ENCODE measurements around the gene ATP6V1B1.

The ATP6V1B1 gene

GRCh38 chr2:70935468-70936164 is at the start of gene ATP6V1B1:
Gene ATP6V1B1 (plus strand): TSS chr2:70935900. CDS start chr2:70935955, 55 bp downstream.
- Histone ChIP-seq H3K27ac (ENCODE audit: low read length) (no peak within 1 kb of the TSS), H3K4me3 (ENCODE audit: low read length in 2 of 2) (no peak within 1 kb of the TSS), H3K4me1 (ENCODE audit: control insufficient read depth, insufficient read depth, low read length) (no peaks in the 10 kb centered on the region), H3K27me3 (ENCODE audit: control insufficient read depth in 1 of 2, insufficient read depth in 2 of 2, low read length in 2 of 2) (peaks cover 10 to 41% of the 10 kb centered on the region in 2 donors), H3K36me3 (ENCODE audit: control insufficient read depth in 2 of 2, insufficient read depth in 2 of 2, low read length in 2 of 2) (no peaks in the 10 kb centered on the region), H3K9me3 (ENCODE audit: control insufficient read depth in 2 of 2, low read length in 2 of 2) (no peaks in the 10 kb centered on the region), H3K9ac (ENCODE audit: low read length in 2 of 2) (no peak within 1 kb of the TSS)

- H3K36me3 ChIP-seq (ENCODE audit: control insufficient read depth in 2 of 2, insufficient read depth in 2 of 2, low read length in 2 of 2): no peaks in the 10 kb centered on the region
- no peak overlapping the region for H3K9ac ChIP-seq (ENCODE audit: low read length in 2 of 2)
- H3K4me1 ChIP-seq (ENCODE audit: control insufficient read depth, insufficient read depth, low read length): peaks cover 13% of the 10 kb centered on the region
- no peak overlapping the region for H3K4me3 ChIP-seq (ENCODE audit: low read length in 2 of 2)
- peaks cover 0 to 5% of the 10 kb centered on the region in 2 donors for H3K9me3 ChIP-seq (ENCODE audit: control insufficient read depth in 2 of 2, low read length in 2 of 2)
- no peak overlapping the region for H3K27ac ChIP-seq (ENCODE audit: low read length)
- peaks cover 61 to 77% of the 10 kb centered on the region in 2 donors for H3K27me3 ChIP-seq (ENCODE audit: control insufficient read depth in 1 of 2, insufficient read depth in 2 of 2, low read length in 2 of 2)
Observed at GRCh38 chr2:70886541-70886987, 49.1 kb upstream of the ATP6V1B1 start.

- peaks cover 0 to 5% of the 10 kb centered on the region in 2 donors for H3K9me3 ChIP-seq (ENCODE audit: control insufficient read depth in 2 of 2, low read length in 2 of 2)
- no peak overlapping the region for H3K9ac ChIP-seq (ENCODE audit: low read length in 2 of 2)
- peaks cover 66 to 82% of the 10 kb centered on the region in 2 donors for H3K27me3 ChIP-seq (ENCODE audit: control insufficient read depth in 1 of 2, insufficient read depth in 2 of 2, low read length in 2 of 2)
- no peaks in the 10 kb centered on the region for H3K36me3 ChIP-seq (ENCODE audit: control insufficient read depth in 2 of 2, insufficient read depth in 2 of 2, low read length in 2 of 2)
- H3K27ac ChIP-seq (ENCODE audit: low read length): no peak overlapping the region
- H3K4me1 ChIP-seq (ENCODE audit: control insufficient read depth, insufficient read depth, low read length): peaks cover 13% of the 10 kb centered on the region
- H3K4me3 ChIP-seq (ENCODE audit: low read length in 2 of 2): peak overlapping the region; percentile 56 to 67
Observed at GRCh38 chr2:70887208-70887549, 48.5 kb upstream of the ATP6V1B1 start.

GRCh38 chr2:70887550-70888246 is 48.0 kb upstream of the ATP6V1B1 start:
- peak overlapping the region; percentile 56 to 67 for H3K4me3 ChIP-seq (ENCODE audit: low read length in 2 of 2)
- H3K9ac ChIP-seq (ENCODE audit: low read length in 2 of 2): no peak overlapping the region
- no peak overlapping the region for H3K27ac ChIP-seq (ENCODE audit: low read length)
- H3K27me3 ChIP-seq (ENCODE audit: control insufficient read depth in 1 of 2, insufficient read depth in 2 of 2, low read length in 2 of 2): peaks cover 65 to 87% of the 10 kb centered on the region in 2 donors
- no peaks in the 10 kb centered on the region for H3K36me3 ChIP-seq (ENCODE audit: control insufficient read depth in 2 of 2, insufficient read depth in 2 of 2, low read length in 2 of 2)
- H3K9me3 ChIP-seq (ENCODE audit: control insufficient read depth in 2 of 2, low read length in 2 of 2): peaks cover 0 to 5% of the 10 kb centered on the region in 2 donors
- H3K4me1 ChIP-seq (ENCODE audit: control insufficient read depth, insufficient read depth, low read length): peaks cover 13% of the 10 kb centered on the region

GRCh38 chr2:70888366-70888922 is 47.3 kb upstream of the ATP6V1B1 start:
- Histone ChIP-seq H3K4me1 (ENCODE audit: control insufficient read depth, insufficient read depth, low read length) (peaks cover 13% of the 10 kb centered on the region), H3K36me3 (ENCODE audit: control insufficient read depth in 2 of 2, insufficient read depth in 2 of 2, low read length in 2 of 2) (no peaks in the 10 kb centered on the region), H3K4me3 (ENCODE audit: low read length in 2 of 2) (peak overlapping the region in 1 of 2 donors; percentile 49), H3K27ac (ENCODE audit: low read length) (no peak overlapping the region), H3K9ac (ENCODE audit: low read length in 2 of 2) (no peak overlapping the region), H3K27me3 (ENCODE audit: control insufficient read depth in 1 of 2, insufficient read depth in 2 of 2, low read length in 2 of 2) (peaks cover 65 to 81% of the 10 kb centered on the region in 2 donors), H3K9me3 (ENCODE audit: control insufficient read depth in 2 of 2, low read length in 2 of 2) (peaks cover 0 to under 1% of the 10 kb centered on the region in 2 donors)

GRCh38 chr2:70888923-70889715 is 46.6 kb upstream of the ATP6V1B1 start:
- H3K4me3 ChIP-seq (ENCODE audit: low read length in 2 of 2): peak overlapping the region in 1 of 2 donors; percentile 49
- peaks cover 63 to 76% of the 10 kb centered on the region in 2 donors for H3K27me3 ChIP-seq (ENCODE audit: control insufficient read depth in 1 of 2, insufficient read depth in 2 of 2, low read length in 2 of 2)
- H3K36me3 ChIP-seq (ENCODE audit: control insufficient read depth in 2 of 2, insufficient read depth in 2 of 2, low read length in 2 of 2): no peaks in the 10 kb centered on the region
- no peak overlapping the region for H3K9ac ChIP-seq (ENCODE audit: low read length in 2 of 2)
- peaks cover 13% of the 10 kb centered on the region for H3K4me1 ChIP-seq (ENCODE audit: control insufficient read depth, insufficient read depth, low read length)
- no peak overlapping the region for H3K27ac ChIP-seq (ENCODE audit: low read length)
- H3K9me3 ChIP-seq (ENCODE audit: control insufficient read depth in 2 of 2, low read length in 2 of 2): no peaks in the 10 kb centered on the region

- Histone ChIP-seq H3K9me3 (ENCODE audit: control insufficient read depth in 2 of 2, low read length in 2 of 2) (no peaks in the 10 kb centered on the region), H3K9ac (ENCODE audit: low read length in 2 of 2) (no peak overlapping the region), H3K27ac (ENCODE audit: low read length) (no peak overlapping the region), H3K4me3 (ENCODE audit: low read length in 2 of 2) (no peak overlapping the region), H3K36me3 (ENCODE audit: control insufficient read depth in 2 of 2, insufficient read depth in 2 of 2, low read length in 2 of 2) (no peaks in the 10 kb centered on the region), H3K4me1 (ENCODE audit: control insufficient read depth, insufficient read depth, low read length) (peaks cover 13% of the 10 kb centered on the region), H3K27me3 (ENCODE audit: control insufficient read depth in 1 of 2, insufficient read depth in 2 of 2, low read length in 2 of 2) (peaks cover 65 to 77% of the 10 kb centered on the region in 2 donors)
Observed at GRCh38 chr2:70889716-70890037, 46.0 kb upstream of the ATP6V1B1 start.

- Histone ChIP-seq H3K36me3 (ENCODE audit: control insufficient read depth in 2 of 2, insufficient read depth in 2 of 2, low read length in 2 of 2) (no peaks in the 10 kb centered on the region), H3K27ac (ENCODE audit: low read length) (no peak overlapping the region), H3K4me1 (ENCODE audit: control insufficient read depth, insufficient read depth, low read length) (peaks cover 13% of the 10 kb centered on the region), H3K4me3 (ENCODE audit: low read length in 2 of 2) (no peak overlapping the region), H3K9me3 (ENCODE audit: control insufficient read depth in 2 of 2, low read length in 2 of 2) (no peaks in the 10 kb centered on the region), H3K27me3 (ENCODE audit: control insufficient read depth in 1 of 2, insufficient read depth in 2 of 2, low read length in 2 of 2) (peaks cover 67 to 78% of the 10 kb centered on the region in 2 donors), H3K9ac (ENCODE audit: low read length in 2 of 2) (no peak overlapping the region)
Observed at GRCh38 chr2:70890469-70891065, 45.1 kb upstream of the ATP6V1B1 start.

GRCh38 chr2:70891572-70892357 is 43.9 kb upstream of the ATP6V1B1 start:
- Histone ChIP-seq H3K4me1 (ENCODE audit: control insufficient read depth, insufficient read depth, low read length) (peaks cover 13% of the 10 kb centered on the region), H3K9me3 (ENCODE audit: control insufficient read depth in 2 of 2, low read length in 2 of 2) (no peaks in the 10 kb centered on the region), H3K4me3 (ENCODE audit: low read length in 2 of 2) (no peak overlapping the region), H3K27me3 (ENCODE audit: control insufficient read depth in 1 of 2, insufficient read depth in 2 of 2, low read length in 2 of 2) (peaks cover 68 to 75% of the 10 kb centered on the region in 2 donors), H3K36me3 (ENCODE audit: control insufficient read depth in 2 of 2, insufficient read depth in 2 of 2, low read length in 2 of 2) (no peaks in the 10 kb centered on the region), H3K9ac (ENCODE audit: low read length in 2 of 2) (no peak overlapping the region), H3K27ac (ENCODE audit: low read length) (no peak overlapping the region)
